Endothelial cell of umbilical vein (primary cell): ENCODE data around the gene SAT2. TPM values are rescaled to one million over a fixed set of nuclear protein-coding genes. Genes with fewer than 3 reads are reported as not detected.

ENCODE experiments used
- BruUV-seq: library from RNA; stranded (reverse); fragments of 400-500 nt; replicated peaks from 2 replicates; lab custom pipeline; 2021; lab: Mats Ljungman, UMichigan
- CTCF ChIA-PET: fragments of 300-600, 350-600 bp; sonication (Branson Sonifier 250); formaldehyde crosslinking; loops from one replicate; lab custom pipeline; 2021; ENCODE audit warnings: antibody characterized with exemption, inconsistent platforms; lab: Charles Lee
- POLR2A ChIA-PET: fragments of 300-600, 350-600 bp; sonication (Branson Sonifier 250); formaldehyde crosslinking; loops from one replicate; lab custom pipeline; 2021; ENCODE audit warnings: antibody characterized with exemption, inconsistent platforms; lab: Charles Lee
- DNase-seq: peaks from one replicate; pipeline ENCODE4 v3.0.0-alpha.2; 2011; ENCODE audit warnings: low read depth, low spot score
- FAIRE-seq: peaks from 2 replicates; lab custom pipeline; 2011; peaks lifted over from hg19 to GRCh38; lab: Jason Lieb, UNC
- H2AFZ ChIP-seq: 2 replicates; pipeline ENCODE4 v1.6.0; 2012; ENCODE audit warnings: low read depth, low read length, control low read depth, inconsistent platforms
- H3K27ac ChIP-seq: 2 replicates; pipeline ENCODE4 v1.5.1; 2011; ENCODE audit warnings: low read depth, mild to moderate bottlenecking, control low read depth, low read length, moderate library complexity; ENCODE audit not compliant: insufficient read depth
- H3K27me3 ChIP-seq, 2 experiments: 2 replicates each; pipeline versions ENCODE4 v1.6.0 to v1.6.1; 2011; ENCODE audit warnings: low read length in 2 of 2, mixed read lengths in 1 of 2; ENCODE audit not compliant: control insufficient read depth in 2 of 2, insufficient read depth in 2 of 2
- H3K36me3 ChIP-seq, 2 experiments: 2 replicates in 1 of 2; 3 replicates in 1 of 2; pipeline ENCODE4 v1.5.1; 2011; ENCODE audit warnings: low read length in 2 of 2, mild to moderate bottlenecking in 1 of 2, moderate library complexity in 1 of 2; ENCODE audit not compliant: control insufficient read depth in 2 of 2, insufficient read depth in 2 of 2; ENCODE audit errors: extremely low read depth in 1 of 2
- H3K4me1 ChIP-seq: 3 replicates; pipeline ENCODE4 v1.5.1; 2011; ENCODE audit warnings: mild to moderate bottlenecking, low read length; ENCODE audit not compliant: control insufficient read depth, insufficient read depth; ENCODE audit errors: extremely low read depth
- H3K4me2 ChIP-seq: 2 replicates; pipeline ENCODE4 v1.6.1; 2011; ENCODE audit warnings: low read length, control low read depth, mixed read lengths; ENCODE audit not compliant: insufficient read depth
- H3K4me3 ChIP-seq, 3 experiments: fragments of 200-600 bp in 1 of 3; sonication (generic), shearing (Covaris generic) in 1 of 3; replicated peaks in 1 of 3; 2 replicates each; pipeline ENCODE4 v1.5.1; 2011 to 2016; ENCODE audit warnings: control low read depth in 3 of 3, low read length in 3 of 3, mild to moderate bottlenecking in 2 of 3, inconsistent platforms in 1 of 3, low read depth in 1 of 3, moderate library complexity in 1 of 3; ENCODE audit not compliant: insufficient read depth in 1 of 3
- H3K79me2 ChIP-seq: 2 replicates; pipeline ENCODE4 v1.6.0; 2012; ENCODE audit warnings: low read length, inconsistent platforms; ENCODE audit not compliant: control insufficient read depth, insufficient read depth
- H3K9ac ChIP-seq: replicated peaks from 2 replicates; pipeline ENCODE3; 2011; ENCODE audit warnings: low read length, control low read depth; ENCODE audit not compliant: insufficient read depth; ENCODE audit errors: extremely low read depth
- H3K9me1 ChIP-seq: replicated peaks from 3 replicates; pipeline ENCODE4 v1.6.0; 2011; ENCODE audit warnings: mild to moderate bottlenecking, low read length; ENCODE audit not compliant: control insufficient read depth, insufficient read depth; ENCODE audit errors: extremely low read depth
- H3K9me3 ChIP-seq: replicated peaks from 2 replicates; pipeline ENCODE4 v1.5.1; 2012; ENCODE audit warnings: low read length, inconsistent platforms; ENCODE audit not compliant: control insufficient read depth, insufficient read depth
- H4K20me1 ChIP-seq: replicated peaks from 2 replicates; pipeline ENCODE3; 2011; ENCODE audit warnings: mild to moderate bottlenecking, low read length; ENCODE audit not compliant: control insufficient read depth, insufficient read depth; ENCODE audit errors: extremely low read depth
- EZH2 ChIP-seq: IDR thresholded peaks from 2 replicates; pipeline ENCODE4 v1.6.1; 2012; ENCODE audit warnings: borderline replicate concordance, low read depth, mild to moderate bottlenecking, moderate library complexity, low read length, inconsistent platforms; ENCODE audit not compliant: severe bottlenecking
- FOS ChIP-seq: IDR thresholded peaks from 2 replicates; pipeline ENCODE4 v1.6.1; 2011; ENCODE audit warnings: mild to moderate bottlenecking, low read length, moderate library complexity, borderline replicate concordance; ENCODE audit not compliant: insufficient read depth
- GATA2 ChIP-seq: IDR thresholded peaks from 2 replicates; pipeline ENCODE4 v1.7.0; 2011; ENCODE audit warnings: low read depth, mild to moderate bottlenecking, moderate library complexity, mixed read lengths, low read length; ENCODE audit not compliant: insufficient read length, insufficient read depth
- JUN ChIP-seq: IDR thresholded peaks from 2 replicates; pipeline ENCODE4 v1.6.1; 2011; ENCODE audit warnings: borderline replicate concordance, low read depth; ENCODE audit not compliant: insufficient read length, insufficient read depth
- MYC ChIP-seq: IDR thresholded peaks from one replicate; pipeline ENCODE4 v1.6.1; 2011; ENCODE audit warnings: mild to moderate bottlenecking, low read depth, low read length
- POLR2A ChIP-seq: IDR thresholded peaks from 2 replicates; pipeline ENCODE4 v1.6.1; 2012; ENCODE audit warnings: low read depth, mild to moderate bottlenecking, control low read depth, low read length
- POLR2AphosphoS5 ChIP-seq: IDR thresholded peaks from 2 replicates; pipeline ENCODE4 v1.6.1; 2012; ENCODE audit warnings: low read depth, mild to moderate bottlenecking, control low read depth, low read length, moderate library complexity; ENCODE audit not compliant: insufficient read depth
- dilution Hi-C: fragments of 300-500 bp; cut with MboI; formaldehyde crosslinking; loops from one replicate; pipeline ENCODE4 v1.15.0; 2019; ENCODE audit warnings: low sequenced_read_pairs; ENCODE audit not compliant: extremely low pct_ligation_motif_present
- intact Hi-C: fragments of 100-400 bp; cut with micrococcal nuclease; formaldehyde crosslinking; loops from one replicate; pipeline ENCODE4 v1.10.0; 2022
- polyA plus RNA-seq, 4 experiments: library from polyadenylated mRNA; depleted of rRNA in 3 of 4; stranded (reverse) in 3 of 4; unstranded in 1 of 4; fragments of >200 nt; gene quantifications; 2 replicates each; pipeline versions ENCODE4 v1.2.1 to v1.2.3, GENCODE V29; 2011 to 2012; ENCODE audit warnings: missing spikeins in 1 of 4
- total RNA-seq: library from RNA; stranded (reverse); gene quantifications from 2 replicates; pipeline ENCODE4 v1.2.3, GENCODE V29; 2021
- TF ChIP-seq, protein P1 (sequence below), 2 donors: IDR thresholded peaks; 1 replicate in 1 of 2; 2 replicates in 1 of 2; pipeline ENCODE4 v1.5.1; 2011; ENCODE audit warnings: low read length in 2 of 2, mild to moderate bottlenecking in 2 of 2, moderate library complexity in 2 of 2, control low read depth in 1 of 2, inconsistent platforms in 1 of 2, low read depth in 1 of 2; ENCODE audit not compliant: insufficient read depth in 1 of 2; ENCODE audit errors: extremely low read depth in 1 of 2

The SAT2 gene
- total and polyA plus RNA-seq, 2 donors (not counting 3 experiments of a cell fraction or from before 2014, with no cell fraction given): 38.0 to 51.8 TPM

DNA sequence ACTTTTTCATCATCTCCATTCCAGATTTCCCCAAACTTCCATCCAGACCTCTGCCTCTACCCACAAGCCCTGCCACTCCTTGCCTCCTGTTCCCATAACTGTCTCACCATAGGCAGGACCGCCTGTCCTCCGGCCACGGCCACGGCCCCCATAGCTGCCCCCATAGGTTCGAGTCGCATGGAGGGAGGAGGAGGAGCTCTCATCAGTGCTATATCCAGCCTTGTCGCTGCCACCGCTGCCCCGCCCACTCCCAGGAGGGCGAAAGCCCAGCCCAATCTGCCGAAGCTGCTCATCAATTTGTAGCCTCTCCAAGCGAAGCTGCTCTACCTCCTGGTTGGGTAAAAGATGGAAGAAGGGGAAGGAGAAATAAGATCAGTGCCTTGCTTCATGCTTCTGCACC, 34.3 kb downstream of the SAT2 start:
- Histone ChIP-seq H3K79me2 (no peaks in the 10 kb centered on the region), H3K4me1 (peaks cover 9% of the 10 kb centered on the region), H3K9ac (no peak overlapping the region), H3K36me3 (peaks cover 20 to 50% of the 10 kb centered on the region in 2 experiments), H3K9me1 (no peaks in the 10 kb centered on the region), H2AFZ (no peak overlapping the region), H4K20me1 (no peaks in the 10 kb centered on the region), H3K4me3 (no peak overlapping the region), H3K9me3 (no peaks in the 10 kb centered on the region), H3K4me2 (no peak overlapping the region), H3K27me3 (no peaks in the 10 kb centered on the region), H3K27ac (no peak overlapping the region)
- CTCF ChIA-PET: interaction anchor here (0.7 to 1.2 kb wide), 2 partner anchors 8 to 23 kb away, joined by 3 read pairs; no protein-coding TSS in a partner anchor
- POLR2A ChIA-PET: no interaction called here
- no TSS peak for BruUV-seq
- intact Hi-C loops: no loop called here
- dilution Hi-C loops: no loop called here
- FAIRE-seq (no peak), DNase-seq (no peak)
- TF ChIP-seq POLR2AphosphoS5: no peak
- no peak for TF ChIP-seq POLR2A
- no peak for TF ChIP-seq FOS
- no peak for TF ChIP-seq JUN
- no peak for TF ChIP-seq EZH2
- no peak for TF ChIP-seq MYC
- TF ChIP-seq GATA2: no peak
- TF ChIP-seq, protein P1, sequence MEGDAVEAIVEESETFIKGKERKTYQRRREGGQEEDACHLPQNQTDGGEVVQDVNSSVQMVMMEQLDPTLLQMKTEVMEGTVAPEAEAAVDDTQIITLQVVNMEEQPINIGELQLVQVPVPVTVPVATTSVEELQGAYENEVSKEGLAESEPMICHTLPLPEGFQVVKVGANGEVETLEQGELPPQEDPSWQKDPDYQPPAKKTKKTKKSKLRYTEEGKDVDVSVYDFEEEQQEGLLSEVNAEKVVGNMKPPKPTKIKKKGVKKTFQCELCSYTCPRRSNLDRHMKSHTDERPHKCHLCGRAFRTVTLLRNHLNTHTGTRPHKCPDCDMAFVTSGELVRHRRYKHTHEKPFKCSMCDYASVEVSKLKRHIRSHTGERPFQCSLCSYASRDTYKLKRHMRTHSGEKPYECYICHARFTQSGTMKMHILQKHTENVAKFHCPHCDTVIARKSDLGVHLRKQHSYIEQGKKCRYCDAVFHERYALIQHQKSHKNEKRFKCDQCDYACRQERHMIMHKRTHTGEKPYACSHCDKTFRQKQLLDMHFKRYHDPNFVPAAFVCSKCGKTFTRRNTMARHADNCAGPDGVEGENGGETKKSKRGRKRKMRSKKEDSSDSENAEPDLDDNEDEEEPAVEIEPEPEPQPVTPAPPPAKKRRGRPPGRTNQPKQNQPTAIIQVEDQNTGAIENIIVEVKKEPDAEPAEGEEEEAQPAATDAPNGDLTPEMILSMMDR (IDR thresholded peaks at IDR 0.05; ENCODE audit: extremely low read depth in 1 of 2, insufficient read depth in 1 of 2, low read depth in 1 of 2, low read length in 2 of 2): no peak
